KOPT-K1 (cell line): ENCODE data around the gene HOMER3.
"Not testable (repeated sequence)": the region's sequence is repeated elsewhere in the genome, so short reads cannot be mapped to it uniquely, and the experiment has no call there.

ENCODE experiments used
- H3K27ac ChIP-seq: fragments of 200-600 bp; sonication (generic); 2 replicates; pipeline ENCODE4 v1.5.1; 2016; ENCODE audit warnings: antibody characterized with exemption, mild to moderate bottlenecking, low read depth, low read length; ENCODE audit not compliant: poor library complexity, severe bottlenecking
- H3K36me3 ChIP-seq: fragments of 200-600 bp; sonication (generic); 2 replicates; pipeline ENCODE4 v1.5.1; 2017; ENCODE audit warnings: antibody characterized with exemption, mild to moderate bottlenecking, low read length, moderate library complexity; ENCODE audit not compliant: insufficient read depth
- H3K9me3 ChIP-seq: fragments of 200-600 bp; sonication (generic); 2 replicates; pipeline ENCODE4 v1.5.1; 2017; ENCODE audit warnings: antibody characterized with exemption, low read length, mild to moderate bottlenecking; ENCODE audit not compliant: insufficient read depth, poor library complexity, severe bottlenecking

HOMER3 gene

GRCh38 chr19:18967358-18968146 is 26.5 kb upstream of the HOMER3 start:
- Histone ChIP-seq H3K27ac (no peak overlapping the region), H3K36me3 (no peaks in the 10 kb centered on the region), H3K9me3 (no peaks in the 10 kb centered on the region)

- no peaks in the 10 kb centered on the region for H3K9me3 ChIP-seq
- no peak overlapping the region for H3K27ac ChIP-seq
- H3K36me3 ChIP-seq = no peaks in the 10 kb centered on the region
Observed at GRCh38 chr19:18966307-18966706, 25.3 kb upstream of the HOMER3 start.

DNA sequence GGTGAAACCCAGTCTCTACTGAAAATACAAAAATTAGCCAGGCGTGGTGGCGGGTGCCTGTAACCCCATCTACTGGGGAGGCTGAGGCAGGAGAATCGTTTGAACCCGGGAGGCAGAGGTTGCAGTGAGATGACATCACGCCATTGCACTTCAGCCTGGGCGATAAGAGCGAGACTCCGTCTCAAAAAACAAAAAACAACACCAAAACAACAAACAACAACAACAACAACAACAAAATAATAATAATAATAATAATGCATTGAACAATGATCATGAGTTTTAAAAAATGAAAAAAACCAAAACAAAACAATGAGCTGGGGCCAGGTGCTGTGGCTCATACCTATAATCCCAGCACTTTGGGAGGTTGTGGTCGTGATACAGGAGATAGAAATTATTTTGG is 23.1 kb upstream of the HOMER3 start:
- no peaks in the 10 kb centered on the region for H3K36me3 ChIP-seq
- no peak overlapping the region for H3K27ac ChIP-seq
- H3K9me3 ChIP-seq = no peaks in the 10 kb centered on the region

DNA sequence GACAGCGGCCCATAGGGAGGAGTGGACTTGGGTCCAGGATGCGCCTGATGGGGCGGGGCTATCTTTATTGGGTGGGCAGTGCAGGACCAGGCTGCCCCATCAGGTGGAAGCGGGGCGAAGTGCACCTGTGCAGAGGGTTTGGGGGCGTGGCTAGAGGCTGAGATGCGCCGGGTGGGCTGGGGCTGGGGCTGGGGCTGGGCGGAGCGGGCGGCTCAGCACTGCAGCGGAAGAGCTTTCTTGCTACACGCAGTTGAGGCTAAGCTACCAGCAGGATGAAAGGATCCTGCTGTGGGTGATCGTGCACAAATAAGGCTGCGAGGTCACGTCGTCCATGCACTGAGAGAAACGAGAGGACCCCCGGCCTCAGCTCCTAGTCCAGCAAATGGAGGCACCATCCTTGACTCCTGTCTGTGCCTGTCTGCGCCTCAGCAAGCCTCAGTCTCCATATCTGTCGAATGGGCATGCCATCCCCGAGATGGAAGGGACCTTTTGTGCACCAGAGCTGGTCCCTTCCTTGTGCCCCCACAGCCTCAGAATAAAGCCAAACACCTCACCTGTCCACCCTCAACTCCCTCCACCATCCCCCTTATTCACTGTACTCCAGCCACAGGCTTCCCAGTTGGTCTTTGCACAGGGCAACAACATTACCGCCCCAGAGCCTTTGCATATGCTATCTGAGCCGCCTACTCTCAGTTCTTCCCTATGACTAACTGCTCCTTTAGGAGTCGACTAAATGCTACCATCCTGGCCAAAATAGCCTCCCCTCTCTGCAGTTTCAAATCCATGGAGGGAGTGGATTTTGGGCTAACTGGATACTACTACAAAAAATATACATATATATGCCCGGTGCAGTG is 21.0 kb upstream of the HOMER3 start:
- H3K9me3 ChIP-seq = no peaks in the 10 kb centered on the region
- no peak overlapping the region for H3K27ac ChIP-seq
- H3K36me3 ChIP-seq = no peaks in the 10 kb centered on the region

DNA sequence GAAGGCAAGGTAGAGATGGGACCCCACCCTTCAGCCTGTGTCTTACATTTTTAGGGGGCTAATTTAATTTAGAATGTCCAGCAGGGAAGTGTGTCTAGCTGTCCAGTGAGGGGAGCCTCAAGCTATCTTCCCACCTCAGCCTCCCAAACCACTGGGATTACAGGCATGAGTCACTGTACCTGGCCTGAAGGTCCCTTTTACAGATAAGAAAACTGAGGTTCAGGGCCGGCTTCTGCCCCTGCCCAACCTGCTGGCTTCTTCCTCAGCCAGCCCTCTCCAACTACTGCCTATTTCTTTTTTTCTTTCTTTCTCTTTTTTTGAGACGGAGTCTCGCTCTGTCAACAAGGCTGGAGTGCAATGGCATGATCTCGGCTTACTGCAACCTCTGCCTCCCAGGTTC is 19.4 kb upstream of the HOMER3 start:
- H3K9me3 ChIP-seq = no peaks in the 10 kb centered on the region
- no peaks in the 10 kb centered on the region for H3K36me3 ChIP-seq
- no peak overlapping the region for H3K27ac ChIP-seq

GRCh38 chr19:18955042-18955441 is 14.0 kb upstream of the HOMER3 start:
- H3K9me3 ChIP-seq = no peaks in the 10 kb centered on the region
- no peaks in the 10 kb centered on the region for H3K36me3 ChIP-seq
- no peak overlapping the region for H3K27ac ChIP-seq

DNA sequence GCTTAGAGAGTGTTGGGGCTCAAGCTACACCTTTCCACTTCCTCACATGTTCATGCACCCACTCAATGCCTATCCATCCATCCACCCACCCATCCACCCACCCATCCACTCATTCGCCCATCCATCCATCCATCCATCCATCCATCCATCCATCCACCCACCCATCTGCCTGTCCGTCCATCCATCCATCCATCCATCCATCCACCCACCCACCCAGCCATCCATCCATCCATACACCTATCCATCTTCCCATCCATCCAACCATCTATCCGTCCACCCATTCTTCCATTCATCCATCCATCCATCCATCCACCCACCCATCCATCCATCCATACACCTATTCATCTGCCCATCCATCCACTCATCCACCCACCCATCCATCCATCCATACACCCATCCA is 13.1 kb upstream of the HOMER3 start:
- no peak overlapping the region for H3K27ac ChIP-seq
- H3K9me3 ChIP-seq = no peaks in the 10 kb centered on the region
- H3K36me3 ChIP-seq = no peaks in the 10 kb centered on the region

GRCh38 chr19:18952364-18953003 is 11.5 kb upstream of the HOMER3 start:
- H3K27ac ChIP-seq, H3K9me3 ChIP-seq, H3K36me3 ChIP-seq: not testable (repeated sequence)

DNA sequence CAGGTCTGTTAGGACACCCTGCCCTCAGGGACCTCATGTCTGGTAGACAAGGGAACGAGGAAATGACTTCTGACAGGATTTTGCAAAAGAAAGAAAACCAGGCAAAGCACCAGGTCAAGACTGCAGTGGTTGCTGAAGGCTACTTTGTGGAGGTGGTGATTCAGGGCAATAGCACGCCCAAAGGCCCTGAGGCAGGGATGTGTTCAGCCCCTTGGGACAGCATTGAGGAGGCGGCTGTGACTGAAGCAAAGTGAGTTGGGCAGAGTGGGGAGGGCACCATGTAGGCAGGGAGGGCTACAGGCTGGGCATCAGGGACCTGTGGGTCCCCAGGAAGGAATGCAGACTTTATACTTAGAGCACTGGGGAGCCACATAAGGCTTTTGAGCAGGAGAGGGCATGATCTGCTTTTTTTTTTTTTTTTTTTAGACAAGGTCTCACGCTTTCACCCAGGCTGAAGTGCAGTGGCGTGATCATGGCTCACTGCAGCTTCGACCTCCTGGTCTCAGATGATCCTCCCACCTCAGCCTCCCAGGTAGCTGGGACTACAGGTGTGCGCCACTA is 10.8 kb upstream of the HOMER3 start:
- Histone ChIP-seq H3K27ac (no peak overlapping the region), H3K9me3 (no peaks in the 10 kb centered on the region), H3K36me3 (no peaks in the 10 kb centered on the region)

DNA sequence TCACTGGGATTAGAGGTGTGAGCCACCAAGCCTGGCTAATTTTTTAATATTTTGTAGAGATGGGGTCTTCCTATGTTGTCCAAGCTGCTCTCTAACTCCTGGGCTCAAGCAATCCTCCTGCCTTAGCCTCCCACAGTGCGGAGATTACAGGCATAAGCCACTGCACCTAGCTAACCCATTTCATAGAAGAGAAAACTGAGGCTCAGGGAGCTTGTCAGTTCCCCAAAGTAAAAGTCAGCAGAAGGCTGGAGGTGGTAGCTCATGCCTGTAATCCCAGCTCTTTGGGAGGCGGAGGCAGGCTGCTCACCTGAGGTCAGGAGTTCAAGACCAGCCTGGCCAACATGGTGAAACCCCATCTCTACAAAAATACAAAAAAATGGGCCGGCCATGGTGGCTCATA is 8.8 kb upstream of the HOMER3 start:
- H3K27ac ChIP-seq = no peak overlapping the region
- no peaks in the 10 kb centered on the region for H3K36me3 ChIP-seq
- H3K9me3 ChIP-seq = no peaks in the 10 kb centered on the region

DNA sequence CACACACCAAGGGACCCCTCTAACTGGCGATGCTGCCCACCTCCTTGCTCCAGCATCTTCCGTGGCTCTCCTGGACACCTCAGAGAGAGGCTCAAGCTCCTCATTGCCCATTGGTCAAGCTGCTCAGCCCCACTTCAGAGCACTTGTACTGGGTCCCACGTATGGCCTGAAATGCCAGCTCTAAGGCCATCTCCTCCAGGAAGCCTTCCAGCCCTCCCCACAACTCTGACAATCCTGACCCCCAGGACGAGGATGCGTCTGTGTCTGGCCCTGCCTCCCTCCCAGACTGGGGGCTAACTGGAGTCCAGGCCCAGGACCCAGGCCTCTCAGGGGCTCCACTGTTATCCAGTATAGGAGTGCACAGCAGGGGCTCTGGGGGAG is 7.9 kb upstream of the HOMER3 start:
- no peaks in the 10 kb centered on the region for H3K36me3 ChIP-seq
- H3K9me3 ChIP-seq = no peaks in the 10 kb centered on the region
- H3K27ac ChIP-seq = no peak overlapping the region

DNA sequence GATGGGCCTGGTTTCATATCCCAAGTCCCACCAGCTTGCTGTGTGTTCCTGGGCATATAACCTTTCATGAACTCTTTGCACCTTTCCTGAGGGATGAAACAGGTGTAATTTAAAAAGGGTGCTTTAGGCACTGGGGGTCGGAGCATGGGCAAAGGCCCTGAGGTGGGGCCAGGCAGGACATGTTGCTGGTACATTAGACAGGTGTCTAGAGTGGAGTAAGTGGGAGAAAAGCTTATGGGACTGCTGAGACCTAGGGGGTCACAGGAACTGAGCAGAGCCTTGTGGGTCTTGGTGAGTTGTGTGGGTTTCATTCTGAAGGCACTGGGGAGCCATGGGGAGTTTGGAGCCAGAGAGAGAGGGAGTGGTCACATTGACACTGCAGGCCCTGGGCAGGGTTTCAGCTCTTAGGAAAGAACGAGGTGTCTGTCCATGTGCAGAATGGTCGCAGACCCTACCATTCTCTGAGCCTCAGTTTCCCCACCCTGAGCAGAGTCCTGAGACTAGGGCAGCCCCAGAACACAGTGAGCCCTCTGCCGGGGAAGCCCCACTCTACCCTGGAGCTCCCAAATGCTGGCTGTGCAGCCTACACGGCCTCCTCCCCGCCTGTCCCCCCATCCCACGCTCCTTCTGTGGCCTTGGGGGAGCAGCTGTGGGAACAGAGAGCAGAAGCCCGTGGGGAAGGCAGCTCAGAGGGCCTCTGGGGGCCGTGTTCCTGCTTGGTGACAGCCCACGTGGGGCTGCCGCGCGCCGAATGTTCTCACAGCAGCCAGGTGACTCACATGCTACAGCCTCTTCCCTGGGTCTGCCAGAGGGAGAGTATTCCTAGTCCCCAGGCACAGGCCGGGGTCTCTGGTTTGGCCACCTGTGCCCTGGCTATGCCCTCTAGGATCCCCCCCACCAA is 7.3 kb upstream of the HOMER3 start:
- Histone ChIP-seq H3K27ac (no peak overlapping the region), H3K9me3 (no peaks in the 10 kb centered on the region), H3K36me3 (no peaks in the 10 kb centered on the region)

DNA sequence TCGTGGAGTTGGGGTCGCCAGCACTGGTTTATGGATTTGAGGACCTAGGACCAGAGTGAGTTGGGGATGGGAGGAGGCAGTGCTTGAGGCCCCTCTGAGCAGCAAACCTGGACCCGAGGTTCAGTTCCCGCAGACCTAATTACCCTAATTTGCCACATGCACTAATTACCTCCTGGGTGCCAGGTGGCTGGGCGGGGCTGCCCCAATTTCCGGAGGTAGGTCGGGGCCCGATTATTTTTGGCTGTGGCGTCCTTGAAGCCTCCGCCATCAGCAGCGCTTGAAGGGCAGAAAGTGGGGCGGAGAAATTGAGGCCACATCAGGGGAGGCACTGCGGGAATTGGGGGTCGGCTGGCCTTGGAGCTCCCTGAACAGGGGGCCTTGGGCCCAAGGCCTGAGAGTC is 5.9 kb upstream of the HOMER3 start:
- no peaks in the 10 kb centered on the region for H3K36me3 ChIP-seq
- no peak overlapping the region for H3K27ac ChIP-seq
- H3K9me3 ChIP-seq = no peaks in the 10 kb centered on the region

GRCh38 chr19:18946335-18946734 is 5.3 kb upstream of the HOMER3 start:
- Histone ChIP-seq H3K36me3 (no peaks in the 10 kb centered on the region), H3K9me3 (no peaks in the 10 kb centered on the region), H3K27ac (no peak overlapping the region)
